RWPE2 (cell line): Measurements from ENCODE around the gene MRPL1.

Source experiments
- ATAC-seq: fragments of 200-7000 bp; cut with Tn5 transposase; 3 replicates; pipeline ENCODE4 v1.9.1; 2021; ENCODE audit warnings: low read depth
- DNase-seq: peaks from one replicate; pipeline ENCODE4 v3.0.0-alpha.2; 2020; ENCODE audit warnings: low spot score
- H3K27ac ChIP-seq: fragments of 450-650 bp; 2 replicates; pipeline ENCODE4 v1.5.1; 2017; ENCODE audit warnings: mild to moderate bottlenecking; ENCODE audit not compliant: poor library complexity, severe bottlenecking
- H3K27me3 ChIP-seq: fragments of 250-450 bp; sonication (Bioruptor Pico); 2 replicates; pipeline ENCODE4 v1.5.1; 2021; ENCODE audit warnings: mild to moderate bottlenecking, moderate library complexity; ENCODE audit not compliant: insufficient read depth, poor library complexity, severe bottlenecking
- H3K36me3 ChIP-seq: fragments of 250-450 bp; sonication (Bioruptor Pico); 2 replicates; pipeline ENCODE4 v1.5.1; 2020; ENCODE audit warnings: low read depth, mild to moderate bottlenecking, moderate library complexity
- H3K4me1 ChIP-seq: fragments of 250-450 bp; sonication (Bioruptor Pico); 2 replicates; pipeline ENCODE4 v1.5.1; 2021; ENCODE audit warnings: mild to moderate bottlenecking, moderate library complexity; ENCODE audit not compliant: insufficient read depth, poor library complexity, severe bottlenecking
- H3K4me3 ChIP-seq: fragments of 250-450 bp; sonication (Bioruptor Pico); 2 replicates; pipeline ENCODE4 v1.5.1; 2021; ENCODE audit warnings: mild to moderate bottlenecking, moderate library complexity; ENCODE audit not compliant: severe bottlenecking
- H3K9me3 ChIP-seq: fragments of 250-450 bp; sonication (Bioruptor Pico); 2 replicates; pipeline ENCODE4 v1.5.1; 2021; ENCODE audit warnings: mild to moderate bottlenecking, moderate library complexity; ENCODE audit not compliant: severe bottlenecking
- CTCF ChIP-seq: fragments of 450-650 bp; IDR thresholded peaks from one replicate; pipeline ENCODE4 v1.5.1; 2017; ENCODE audit warnings: mild to moderate bottlenecking, moderate library complexity; ENCODE audit not compliant: poor library complexity, severe bottlenecking

The MRPL1 gene

GRCh38 chr4:77862478-77863216 lies at the start of gene MRPL1:
Gene MRPL1, plus strand, starts transcription at chr4:77862830. Its CDS starts 19 bp downstream, at chr4:77862849.
- Histone ChIP-seq H3K4me3 (peak within 1 kb of the TSS; percentile 90), H3K27me3 (no peaks in the 10 kb centered on the region), H3K9me3 (no peaks in the 10 kb centered on the region), H3K4me1 (peaks cover 13% of the 10 kb centered on the region), H3K27ac (peak within 1 kb of the TSS; percentile 74), H3K36me3 (peaks cover 8% of the 10 kb centered on the region; the same call in 1 of the 2 replicates)
- TF ChIP-seq CTCF, result peak; percentile 6
- DNase-seq (peak; percentile 90), ATAC-seq (peak; percentile 95)

- peaks cover 2% of the 10 kb centered on the region for H3K9me3 ChIP-seq
- H3K27me3 ChIP-seq, result no peaks in the 10 kb centered on the region
- no peak for TF ChIP-seq CTCF
- no peak for ATAC-seq
- H3K4me3 ChIP-seq, result no peak overlapping the region
- no peak overlapping the region for H3K27ac ChIP-seq
- H3K4me1 ChIP-seq, result peaks cover 7% of the 10 kb centered on the region
- peaks cover 9% of the 10 kb centered on the region; the same call in 1 of the 2 replicates for H3K36me3 ChIP-seq
- DNase-seq, result no peak
These were observed 47.0 kb upstream of the MRPL1 start for GRCh38 chr4:77815636-77816035.

DNA sequence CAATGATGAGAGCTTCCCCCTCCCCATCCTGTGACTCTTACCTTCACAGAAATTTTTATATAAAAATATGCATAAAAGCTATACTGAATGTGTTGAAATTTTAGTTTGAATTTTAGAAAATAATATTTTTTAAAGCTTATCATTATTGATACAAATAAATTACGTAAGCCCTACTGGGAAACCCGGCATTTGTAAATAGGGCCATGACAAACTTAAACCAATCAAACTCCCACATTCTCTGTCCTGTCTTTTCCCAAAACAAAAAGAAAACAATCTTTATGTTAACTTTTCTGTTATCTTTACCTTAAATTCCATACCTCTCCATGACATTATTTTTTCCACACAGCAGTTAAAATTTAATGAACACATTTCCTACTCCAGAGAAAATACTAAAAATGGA lies 46.1 kb upstream of the MRPL1 start:
- DNase-seq (no peak), ATAC-seq (no peak)
- peaks cover 2% of the 10 kb centered on the region for H3K9me3 ChIP-seq
- no peaks in the 10 kb centered on the region for H3K27me3 ChIP-seq
- no peak overlapping the region for H3K4me3 ChIP-seq
- peaks cover 6% of the 10 kb centered on the region; the same call in 1 of the 2 replicates for H3K36me3 ChIP-seq
- no peak overlapping the region for H3K27ac ChIP-seq
- TF ChIP-seq CTCF, result no peak
- H3K4me1 ChIP-seq, result peaks cover 14% of the 10 kb centered on the region

DNA sequence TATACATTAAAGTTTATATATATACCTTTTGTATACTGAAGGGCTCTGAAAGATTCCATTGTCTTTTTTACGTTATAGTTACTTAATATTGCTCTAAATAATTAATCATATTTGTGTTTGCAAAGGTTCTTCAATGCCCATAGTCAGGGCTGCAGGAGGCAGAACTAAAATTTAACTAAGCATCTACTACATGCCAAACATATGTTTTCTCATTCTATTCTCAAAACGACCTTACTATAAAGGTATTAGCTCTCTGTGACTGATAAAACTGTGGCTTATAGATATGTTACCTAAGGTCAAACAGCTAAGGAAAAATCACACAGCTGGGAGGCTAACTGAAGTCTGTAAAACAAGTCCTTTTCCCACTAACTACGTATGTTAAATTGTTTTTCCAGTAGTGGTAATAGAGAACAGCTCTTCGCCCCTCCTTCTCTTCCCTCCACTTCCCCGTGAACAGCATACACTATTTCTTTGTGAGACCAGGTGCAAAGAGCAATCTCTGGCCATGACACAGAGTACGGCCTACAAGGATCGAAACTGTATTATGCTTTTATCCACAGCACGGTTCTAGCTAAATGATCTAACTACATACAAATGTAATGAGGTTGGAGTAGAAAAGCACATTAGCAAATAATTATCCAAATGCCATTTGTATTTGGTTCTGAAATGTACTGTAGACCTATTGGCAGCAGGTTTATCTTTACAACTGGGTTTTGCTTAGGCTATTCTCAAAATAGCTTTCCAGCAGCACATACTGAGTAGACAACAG lies 45.1 kb upstream of the MRPL1 start:
- H3K36me3 ChIP-seq, result peaks cover 6% of the 10 kb centered on the region; the same call in 1 of the 2 replicates
- H3K27ac ChIP-seq, result peak overlapping the region; percentile 86
- peaks cover 2% of the 10 kb centered on the region for H3K9me3 ChIP-seq
- peak overlapping the region; percentile 79 for H3K4me3 ChIP-seq
- no peaks in the 10 kb centered on the region for H3K27me3 ChIP-seq
- DNase-seq (no peak), ATAC-seq (peak; percentile 1)
- no peak for TF ChIP-seq CTCF
- H3K4me1 ChIP-seq, result peaks cover 15% of the 10 kb centered on the region
